Neural progenitor cell (in vitro differentiated cells): ENCODE results near the gene GDPD5.

Experiments used
- EZH2 ChIP-seq: fragments of 200-600 bp; sonication (generic); IDR thresholded peaks from 2 replicates; pipeline ENCODE4 v1.6.1; 2017; ENCODE audit warnings: antibody characterized with exemption, mild to moderate bottlenecking, moderate library complexity
- TF ChIP-seq, protein P1 (sequence below): fragments of 200-600 bp; sonication (generic); IDR thresholded peaks from 2 replicates; pipeline ENCODE4 v1.5.1; 2017; ENCODE audit warnings: antibody characterized with exemption, mild to moderate bottlenecking

GRCh38 chr11:75562836-75563484 is 37.2 kb upstream of the GDPD5 start:
- no peak for TF ChIP-seq EZH2
- TF ChIP-seq, protein P1, sequence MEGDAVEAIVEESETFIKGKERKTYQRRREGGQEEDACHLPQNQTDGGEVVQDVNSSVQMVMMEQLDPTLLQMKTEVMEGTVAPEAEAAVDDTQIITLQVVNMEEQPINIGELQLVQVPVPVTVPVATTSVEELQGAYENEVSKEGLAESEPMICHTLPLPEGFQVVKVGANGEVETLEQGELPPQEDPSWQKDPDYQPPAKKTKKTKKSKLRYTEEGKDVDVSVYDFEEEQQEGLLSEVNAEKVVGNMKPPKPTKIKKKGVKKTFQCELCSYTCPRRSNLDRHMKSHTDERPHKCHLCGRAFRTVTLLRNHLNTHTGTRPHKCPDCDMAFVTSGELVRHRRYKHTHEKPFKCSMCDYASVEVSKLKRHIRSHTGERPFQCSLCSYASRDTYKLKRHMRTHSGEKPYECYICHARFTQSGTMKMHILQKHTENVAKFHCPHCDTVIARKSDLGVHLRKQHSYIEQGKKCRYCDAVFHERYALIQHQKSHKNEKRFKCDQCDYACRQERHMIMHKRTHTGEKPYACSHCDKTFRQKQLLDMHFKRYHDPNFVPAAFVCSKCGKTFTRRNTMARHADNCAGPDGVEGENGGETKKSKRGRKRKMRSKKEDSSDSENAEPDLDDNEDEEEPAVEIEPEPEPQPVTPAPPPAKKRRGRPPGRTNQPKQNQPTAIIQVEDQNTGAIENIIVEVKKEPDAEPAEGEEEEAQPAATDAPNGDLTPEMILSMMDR = no peak
